ES-I3 (cell line): ENCODE measurements around the gene HOXA6.

Experiments
- H3K36me3 ChIP-seq: 2 replicates; pipeline ENCODE4 v1.6.1; 2013; ENCODE audit warnings: mild to moderate bottlenecking, low read length, control low read depth, moderate library complexity; ENCODE audit not compliant: insufficient read depth
- H3K4me1 ChIP-seq: 2 replicates; pipeline ENCODE4 v1.6.1; 2013; ENCODE audit warnings: mild to moderate bottlenecking, control low read depth, low read length; ENCODE audit not compliant: insufficient read depth
- H3K9ac ChIP-seq: 2 replicates; pipeline ENCODE4 v1.6.1; 2013; ENCODE audit warnings: low read depth, mild to moderate bottlenecking, low read length, moderate library complexity
- H3K9me3 ChIP-seq: 2 replicates; pipeline ENCODE4 v1.6.1; 2013; ENCODE audit warnings: mild to moderate bottlenecking, low read length, moderate library complexity; ENCODE audit not compliant: control insufficient read depth, insufficient read depth

HOXA6 gene

GRCh38 chr7:27139334-27140125 lies 8.0 kb downstream of the HOXA6 start:
- Histone ChIP-seq H3K4me1 (peaks cover 4% of the 10 kb centered on the region; the same call in 1 of the 2 replicates), H3K9ac (peak overlapping the region; percentile 26; the same call in 1 of the 2 replicates), H3K9me3 (no peaks in the 10 kb centered on the region), H3K36me3 (no peaks in the 10 kb centered on the region)

- Histone ChIP-seq H3K9ac (no peak overlapping the region), H3K36me3 (no peaks in the 10 kb centered on the region), H3K4me1 (peaks cover 4% of the 10 kb centered on the region; the same call in 1 of the 2 replicates), H3K9me3 (no peaks in the 10 kb centered on the region)
Observed at GRCh38 chr7:27138985-27139333, 8.6 kb downstream of the HOXA6 start.

GRCh38 chr7:27138472-27138871 lies 9.1 kb downstream of the HOXA6 start:
- Histone ChIP-seq H3K9ac (no peak overlapping the region), H3K36me3 (no peaks in the 10 kb centered on the region), H3K4me1 (peaks cover 4% of the 10 kb centered on the region; the same call in 1 of the 2 replicates), H3K9me3 (no peaks in the 10 kb centered on the region)

- Histone ChIP-seq H3K9me3 (no peaks in the 10 kb centered on the region), H3K9ac (no peak overlapping the region), H3K4me1 (peaks cover 4% of the 10 kb centered on the region; the same call in 1 of the 2 replicates), H3K36me3 (no peaks in the 10 kb centered on the region)
Observed at GRCh38 chr7:27137640-27138315, 9.8 kb downstream of the HOXA6 start.

- Histone ChIP-seq H3K36me3 (no peaks in the 10 kb centered on the region), H3K9ac (no peak overlapping the region), H3K4me1 (no peaks in the 10 kb centered on the region; the same call in 1 of the 2 replicates), H3K9me3 (no peaks in the 10 kb centered on the region)
Observed at GRCh38 chr7:27134392-27134791, 13.2 kb downstream of the HOXA6 start.

- no peaks in the 10 kb centered on the region for H3K9me3 ChIP-seq
- H3K9ac ChIP-seq = no peak overlapping the region
- no peaks in the 10 kb centered on the region for H3K36me3 ChIP-seq
- no peaks in the 10 kb centered on the region; the same call in 1 of the 2 replicates for H3K4me1 ChIP-seq
Observed at GRCh38 chr7:27133409-27134231, 14.0 kb downstream of the HOXA6 start.

GRCh38 chr7:27132978-27133377 lies 14.6 kb downstream of the HOXA6 start:
- no peaks in the 10 kb centered on the region for H3K36me3 ChIP-seq
- no peaks in the 10 kb centered on the region for H3K9me3 ChIP-seq
- no peak overlapping the region for H3K9ac ChIP-seq
- H3K4me1 ChIP-seq = no peaks in the 10 kb centered on the region; the same call in 1 of the 2 replicates

- H3K36me3 ChIP-seq = no peaks in the 10 kb centered on the region
- no peak overlapping the region for H3K9ac ChIP-seq
- no peaks in the 10 kb centered on the region for H3K9me3 ChIP-seq
- H3K4me1 ChIP-seq = no peaks in the 10 kb centered on the region; the same call in 1 of the 2 replicates
Observed at GRCh38 chr7:27132214-27132613, 15.4 kb downstream of the HOXA6 start.

GRCh38 chr7:27131390-27131819 lies 16.2 kb downstream of the HOXA6 start:
- Histone ChIP-seq H3K9me3 (no peaks in the 10 kb centered on the region), H3K9ac (peak overlapping the region; percentile 28; the same call in 1 of the 2 replicates), H3K36me3 (no peaks in the 10 kb centered on the region), H3K4me1 (no peaks in the 10 kb centered on the region; the same call in 1 of the 2 replicates)

- no peaks in the 10 kb centered on the region for H3K36me3 ChIP-seq
- H3K9me3 ChIP-seq = no peaks in the 10 kb centered on the region
- no peaks in the 10 kb centered on the region for H3K4me1 ChIP-seq
- peak within 1 kb of the TSS; percentile 42; the same call in 1 of the 2 replicates for H3K9ac ChIP-seq
Observed at GRCh38 chr7:27130540-27131389, 16.8 kb downstream of the HOXA6 start, which contains the start of gene HOXA4. HOXA4 (minus strand) TSS chr7:27130757; CDS start chr7:27130733, 24 bp downstream.

GRCh38 chr7:27129729-27130539 lies 17.6 kb downstream of the HOXA6 start:
- Histone ChIP-seq H3K36me3 (no peaks in the 10 kb centered on the region), H3K9me3 (no peaks in the 10 kb centered on the region), H3K9ac (peak overlapping the region; percentile 42; the same call in 1 of the 2 replicates), H3K4me1 (no peaks in the 10 kb centered on the region)

- H3K36me3 ChIP-seq = no peaks in the 10 kb centered on the region
- H3K9me3 ChIP-seq = no peaks in the 10 kb centered on the region
- H3K4me1 ChIP-seq = no peaks in the 10 kb centered on the region
- no peak overlapping the region for H3K9ac ChIP-seq
Observed at GRCh38 chr7:27128776-27129728, 18.5 kb downstream of the HOXA6 start.
